Breast epithelium (tissue), 4 donors: Measurements from ENCODE around the gene ATG2B. TPM values are rescaled to one million over a fixed set of nuclear protein-coding genes. Genes with fewer than 3 reads are reported as not detected.

Source experiments
- DNase-seq, 2 donors: peaks; one replicate each; pipeline ENCODE4 v3.0.0-alpha.2; 2019; ENCODE audit warnings: low spot score in 2 of 2
- H3K27ac ChIP-seq, 2 donors: fragments of 200-600 bp; sonication (generic) in 1 of 2; one replicate each; pipeline ENCODE4 v1.5.1; 2016 to 2019; ENCODE audit warnings: mild to moderate bottlenecking in 1 of 2
- H3K27me3 ChIP-seq, 2 donors: fragments of 200-600 bp; sonication (generic) in 1 of 2; one replicate each; pipeline versions ENCODE4 v1.5.1 to v1.6.0; 2017 to 2019; ENCODE audit warnings: control low read depth in 1 of 2, mild to moderate bottlenecking in 1 of 2
- H3K36me3 ChIP-seq: fragments of 200-600 bp; one replicate; pipeline ENCODE4 v1.5.1; 2019
- H3K4me1 ChIP-seq, 2 donors: fragments of 200-600 bp; sonication (generic); one replicate each; pipeline ENCODE4 v1.5.1; 2016 to 2019; ENCODE audit warnings: control low read depth in 1 of 2
- H3K4me3 ChIP-seq, 3 donors: fragments of 200-600 bp; sonication (generic); 1 replicate in 2 of 3; 2 replicates in 1 of 3; pipeline ENCODE4 v1.5.1; 2016 to 2019; ENCODE audit warnings: mild to moderate bottlenecking in 3 of 3, moderate library complexity in 2 of 3
- H3K9me3 ChIP-seq, 2 donors: fragments of 200-600 bp; sonication (generic) in 1 of 2; one replicate each; pipeline ENCODE4 v1.5.1; 2016 to 2019; ENCODE audit warnings: control low read depth in 1 of 2
- CTCF ChIP-seq, 3 donors: fragments of 450-650 bp; IDR thresholded peaks; one replicate each; pipeline ENCODE4 v1.5.1; 2016 to 2017; ENCODE audit warnings: antibody characterized with exemption in 3 of 3, mild to moderate bottlenecking in 3 of 3, moderate library complexity in 3 of 3
- POLR2A ChIP-seq: fragments of 450-650 bp; IDR thresholded peaks from one replicate; pipeline ENCODE4 v1.6.1; 2016; ENCODE audit warnings: antibody characterized with exemption, mild to moderate bottlenecking, moderate library complexity
- POLR2AphosphoS5 ChIP-seq, 3 donors: sonication (generic); formaldehyde crosslinking; IDR thresholded peaks; one replicate each; pipeline ENCODE4 v1.6.1; 2017; ENCODE audit warnings: antibody characterized with exemption in 3 of 3
- intact Hi-C: fragments of 100-400 bp; cut with DNase I; formaldehyde crosslinking; loops from one replicate; pipeline ENCODE4 v1.15.1; 2023; ENCODE audit warnings: low total_unique reads
- total RNA-seq, 3 donors: library from RNA; depleted of rRNA; stranded (reverse); fragments of >200 nt; gene quantifications; one replicate each; pipeline ENCODE4 v1.1.0, GENCODE V29; 2016

Gene ATG2B
- total RNA-seq, 3 donors from 2014 or later = 23.7 to 51.4 (median 42.0) TPM

DNA sequence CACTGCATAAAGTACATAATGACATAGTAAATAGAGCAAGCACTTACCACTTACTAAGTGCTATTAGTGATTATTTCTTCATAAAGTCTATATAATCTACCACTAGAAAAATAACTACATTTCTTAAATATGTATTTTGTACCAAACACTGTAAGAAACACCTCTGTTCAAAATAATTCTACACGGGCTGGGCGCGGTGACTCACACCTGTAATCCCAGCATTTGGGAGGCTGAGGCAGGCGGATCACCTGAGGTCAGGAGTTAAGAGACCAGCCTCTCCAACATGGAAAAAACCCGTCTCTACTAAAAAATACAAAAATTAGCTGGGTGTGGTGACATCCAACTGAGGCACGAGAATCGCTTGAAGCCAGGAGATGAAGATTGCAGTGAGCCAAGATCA is 38.9 kb downstream of the ATG2B start:
- Histone ChIP-seq H3K27me3 (no peaks in the 10 kb centered on the region), H3K27ac (no peak overlapping the region), H3K36me3 (no peaks in the 10 kb centered on the region), H3K9me3 (no peaks in the 10 kb centered on the region), H3K4me3 (no peak overlapping the region), H3K4me1 (no peaks in the 10 kb centered on the region)
- no peak for TF ChIP-seq POLR2A
- no peak for TF ChIP-seq CTCF (IDR thresholded peaks at IDR 0.05)
- TF ChIP-seq POLR2AphosphoS5 (IDR thresholded peaks at IDR 0.05) = no peak
- DNase-seq = no peak
- intact Hi-C loops = no loop called here

GRCh38 chr14:96320605-96321004 is 42.5 kb downstream of the ATG2B start:
- intact Hi-C loops = no loop called here
- TF ChIP-seq POLR2AphosphoS5 (IDR thresholded peaks at IDR 0.05) (no peak), CTCF (IDR thresholded peaks at IDR 0.05) (no peak), POLR2A (no peak)
- no peaks in the 10 kb centered on the region for H3K4me1 ChIP-seq
- H3K9me3 ChIP-seq = no peaks in the 10 kb centered on the region
- no peak overlapping the region for H3K4me3 ChIP-seq
- no peaks in the 10 kb centered on the region for H3K36me3 ChIP-seq
- H3K27me3 ChIP-seq = no peaks in the 10 kb centered on the region
- DNase-seq = no peak
- no peak overlapping the region for H3K27ac ChIP-seq

DNA sequence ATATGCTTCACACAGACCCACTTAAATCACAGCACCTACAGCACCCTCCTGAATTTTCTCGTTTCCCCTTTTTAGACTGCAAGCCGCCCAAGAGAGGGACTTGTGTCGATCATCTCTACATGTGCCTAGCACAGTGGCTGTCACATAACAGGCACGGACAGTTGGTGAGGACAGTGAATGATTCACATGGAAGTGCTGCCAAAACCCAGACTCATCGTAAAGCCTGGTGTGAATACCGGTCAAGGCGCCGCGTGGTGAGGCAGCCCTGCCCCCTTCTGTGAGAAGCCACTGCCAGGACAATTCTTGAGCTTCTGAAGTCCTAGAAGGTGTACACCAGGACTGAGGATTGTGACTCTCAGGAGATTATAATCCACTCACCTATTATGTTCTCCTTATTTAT is 44.3 kb downstream of the ATG2B start:
- DNase-seq = no peak
- Histone ChIP-seq H3K9me3 (no peaks in the 10 kb centered on the region), H3K36me3 (peaks cover 7% of the 10 kb centered on the region), H3K27ac (no peak overlapping the region), H3K4me3 (no peak overlapping the region), H3K4me1 (no peaks in the 10 kb centered on the region), H3K27me3 (no peaks in the 10 kb centered on the region)
- intact Hi-C loops = loop anchor here (10.0 kb wide), 1 partner anchor 1584 kb away; no protein-coding TSS in a partner anchor
- TF ChIP-seq POLR2AphosphoS5 (IDR thresholded peaks at IDR 0.05) (no peak), POLR2A (no peak), CTCF (IDR thresholded peaks at IDR 0.05) (no peak)

DNA sequence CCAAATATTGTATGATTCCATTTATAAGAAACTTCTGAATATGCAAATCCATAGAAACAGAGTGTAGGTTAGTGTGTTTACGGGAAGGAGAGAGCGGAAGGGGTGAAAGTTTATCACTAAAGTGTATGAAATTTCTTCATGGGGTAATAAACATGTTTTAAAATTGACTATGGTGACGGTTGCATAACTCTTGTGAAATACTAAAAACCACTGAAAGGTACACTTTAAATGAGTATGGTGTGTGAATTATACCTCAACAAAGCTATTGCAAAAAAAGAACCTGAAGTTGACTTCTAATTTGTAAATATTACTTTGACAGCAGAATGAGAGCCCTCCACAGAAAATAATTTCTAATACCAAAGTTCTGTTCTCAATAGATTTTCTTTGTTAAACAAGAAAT is 47.1 kb downstream of the ATG2B start:
- H3K36me3 ChIP-seq = peaks cover 8% of the 10 kb centered on the region
- no peaks in the 10 kb centered on the region for H3K27me3 ChIP-seq
- no peak overlapping the region for H3K4me3 ChIP-seq
- H3K27ac ChIP-seq = no peak overlapping the region
- H3K9me3 ChIP-seq = no peaks in the 10 kb centered on the region
- no peaks in the 10 kb centered on the region for H3K4me1 ChIP-seq
- TF ChIP-seq CTCF (IDR thresholded peaks at IDR 0.05) (no peak), POLR2A (no peak), POLR2AphosphoS5 (IDR thresholded peaks at IDR 0.05) (no peak)
- intact Hi-C loops = loop anchor here (10.0 kb wide), 1 partner anchor 1581 kb away; no protein-coding TSS in a partner anchor
- DNase-seq = no peak

DNA sequence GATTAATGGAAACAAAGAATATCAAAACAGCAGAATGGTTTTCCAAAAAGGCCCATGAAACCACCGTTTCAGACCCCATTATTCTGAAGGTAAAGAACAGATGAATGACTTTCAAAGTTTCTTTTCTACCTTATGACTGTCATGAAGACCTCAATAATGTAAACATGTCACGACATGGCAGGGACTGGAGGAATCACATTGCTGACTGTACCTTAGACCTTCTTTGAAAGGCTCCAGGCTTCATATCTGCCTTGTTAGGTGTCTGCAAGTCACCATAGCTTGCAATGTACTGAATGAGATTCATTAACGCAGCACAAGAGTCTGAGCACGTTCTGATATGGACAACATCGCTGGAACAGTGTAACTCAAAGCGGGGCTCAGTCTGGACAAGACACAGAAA is 52.2 kb downstream of the ATG2B start:
- intact Hi-C loops = loop anchor here (10.0 kb wide), 1 partner anchor 1576 kb away; no protein-coding TSS in a partner anchor

More for the DNA sequence above, 52.2 kb downstream of the ATG2B start:
- Histone ChIP-seq H3K4me1 (no peaks in the 10 kb centered on the region), H3K9me3 (no peaks in the 10 kb centered on the region), H3K36me3 (peaks cover 8% of the 10 kb centered on the region), H3K27me3 (no peaks in the 10 kb centered on the region), H3K27ac (no peak overlapping the region), H3K4me3 (no peak overlapping the region)
- DNase-seq = no peak
- TF ChIP-seq POLR2AphosphoS5 (IDR thresholded peaks at IDR 0.05) (no peak), CTCF (IDR thresholded peaks at IDR 0.05) (no peak), POLR2A (no peak)
